Ishikawa (cell line): Measurements from ENCODE around the gene HCN2.

Experiments
- CREB1 ChIP-seq: IDR thresholded peaks from 2 replicates; pipeline ENCODE4 v1.6.1; 2012; ENCODE audit warnings: low read depth
- EGR1 ChIP-seq: IDR thresholded peaks from 2 replicates; pipeline ENCODE4 v1.6.1; 2012
- ZBTB7A ChIP-seq: IDR thresholded peaks from 2 replicates; pipeline ENCODE4 v1.6.1; 2012; ENCODE audit warnings: low read depth

DNA sequence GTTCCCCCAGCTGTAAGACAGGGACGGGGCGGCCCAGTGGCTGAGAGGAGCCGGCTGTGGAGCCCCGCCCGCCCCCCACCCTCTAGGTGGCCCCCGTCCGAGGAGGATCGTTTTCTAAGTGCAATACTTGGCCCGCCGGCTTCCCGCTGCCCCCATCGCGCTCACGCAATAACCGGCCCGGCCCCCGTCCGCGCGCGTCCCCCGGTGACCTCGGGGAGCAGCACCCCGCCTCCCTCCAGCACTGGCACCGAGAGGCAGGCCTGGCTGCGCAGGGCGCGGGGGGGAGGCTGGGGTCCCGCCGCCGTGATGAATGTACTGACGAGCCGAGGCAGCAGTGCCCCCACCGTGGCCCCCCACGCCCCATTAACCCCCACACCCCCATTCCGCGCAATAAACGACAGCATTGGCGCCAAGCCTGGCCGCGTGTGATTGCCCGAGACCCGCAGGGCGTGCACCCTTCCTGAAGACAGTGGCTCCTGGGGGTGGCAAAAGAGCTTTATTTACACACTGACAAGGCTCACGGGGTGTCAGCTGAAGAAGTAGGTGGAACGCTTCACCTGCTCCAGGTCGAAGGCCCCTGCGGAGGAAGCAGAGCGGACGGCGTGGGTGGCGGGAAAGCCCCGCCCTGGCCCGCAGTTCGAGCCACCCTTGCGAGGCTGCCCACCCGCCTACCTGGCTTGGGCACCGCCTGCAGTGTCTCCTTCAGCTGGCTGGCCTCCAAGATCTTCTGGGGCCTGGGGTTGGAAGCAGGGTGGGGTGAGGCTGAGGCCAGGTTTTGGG is 27.3 kb downstream of the HCN2 start:
- TF ChIP-seq EGR1: peak; percentile 98
- TF ChIP-seq CREB1: no peak
- TF ChIP-seq ZBTB7A: peak; percentile 85
